Epithelial cell of proximal tubule (primary cell): ENCODE measurements around the gene ZBTB8A. TPM values are rescaled to one million over a fixed set of nuclear protein-coding genes. Genes with fewer than 3 reads are reported as not detected.

Experiments
- DNase-seq: peaks from one replicate; pipeline ENCODE4 v3.0.0-alpha.2; 2011; ENCODE audit warnings: low read depth
- H3K4me3 ChIP-seq: 2 replicates; pipeline ENCODE4 v1.5.1; 2011; ENCODE audit warnings: low read depth, mild to moderate bottlenecking, low read length
- total RNA-seq: library from RNA; depleted of rRNA; stranded (reverse); fragments of >200 nt; gene quantifications from 2 replicates; pipeline ENCODE4 v1.2.3, GENCODE V29; 2015
- TF ChIP-seq, protein P1 (sequence below): conservative IDR thresholded peaks from 2 replicates; pipeline ENCODE4 v1.5.1; 2012; ENCODE audit warnings: low read depth, mild to moderate bottlenecking, low read length

ZBTB8A gene
- total RNA-seq, 1 donor from 2014 or later, result 3.2 TPM

DNA sequence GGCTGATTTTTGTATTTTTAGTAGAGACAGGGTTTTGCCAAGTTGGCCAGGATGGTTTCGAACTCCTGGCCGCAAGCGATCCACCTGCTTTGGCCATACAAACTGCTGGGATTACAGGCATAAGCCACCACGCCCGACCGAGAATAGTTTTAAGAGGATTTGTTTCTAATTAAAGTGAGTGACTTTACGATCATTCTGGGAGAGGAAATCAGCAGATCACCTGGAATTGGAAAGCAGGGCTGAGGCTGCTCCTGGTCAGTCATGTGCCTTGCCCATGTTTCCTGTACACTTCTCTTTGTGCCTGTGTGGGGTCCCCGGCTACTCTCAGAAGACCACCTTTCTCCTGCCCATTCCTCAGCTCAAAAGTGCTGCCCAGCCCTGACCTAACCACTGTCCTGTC lies 40.5 kb upstream of the ZBTB8A start:
- TF ChIP-seq, protein P1, sequence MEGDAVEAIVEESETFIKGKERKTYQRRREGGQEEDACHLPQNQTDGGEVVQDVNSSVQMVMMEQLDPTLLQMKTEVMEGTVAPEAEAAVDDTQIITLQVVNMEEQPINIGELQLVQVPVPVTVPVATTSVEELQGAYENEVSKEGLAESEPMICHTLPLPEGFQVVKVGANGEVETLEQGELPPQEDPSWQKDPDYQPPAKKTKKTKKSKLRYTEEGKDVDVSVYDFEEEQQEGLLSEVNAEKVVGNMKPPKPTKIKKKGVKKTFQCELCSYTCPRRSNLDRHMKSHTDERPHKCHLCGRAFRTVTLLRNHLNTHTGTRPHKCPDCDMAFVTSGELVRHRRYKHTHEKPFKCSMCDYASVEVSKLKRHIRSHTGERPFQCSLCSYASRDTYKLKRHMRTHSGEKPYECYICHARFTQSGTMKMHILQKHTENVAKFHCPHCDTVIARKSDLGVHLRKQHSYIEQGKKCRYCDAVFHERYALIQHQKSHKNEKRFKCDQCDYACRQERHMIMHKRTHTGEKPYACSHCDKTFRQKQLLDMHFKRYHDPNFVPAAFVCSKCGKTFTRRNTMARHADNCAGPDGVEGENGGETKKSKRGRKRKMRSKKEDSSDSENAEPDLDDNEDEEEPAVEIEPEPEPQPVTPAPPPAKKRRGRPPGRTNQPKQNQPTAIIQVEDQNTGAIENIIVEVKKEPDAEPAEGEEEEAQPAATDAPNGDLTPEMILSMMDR, result no peak
- H3K4me3 ChIP-seq, result no peak overlapping the region
- no peak for DNase-seq

DNA sequence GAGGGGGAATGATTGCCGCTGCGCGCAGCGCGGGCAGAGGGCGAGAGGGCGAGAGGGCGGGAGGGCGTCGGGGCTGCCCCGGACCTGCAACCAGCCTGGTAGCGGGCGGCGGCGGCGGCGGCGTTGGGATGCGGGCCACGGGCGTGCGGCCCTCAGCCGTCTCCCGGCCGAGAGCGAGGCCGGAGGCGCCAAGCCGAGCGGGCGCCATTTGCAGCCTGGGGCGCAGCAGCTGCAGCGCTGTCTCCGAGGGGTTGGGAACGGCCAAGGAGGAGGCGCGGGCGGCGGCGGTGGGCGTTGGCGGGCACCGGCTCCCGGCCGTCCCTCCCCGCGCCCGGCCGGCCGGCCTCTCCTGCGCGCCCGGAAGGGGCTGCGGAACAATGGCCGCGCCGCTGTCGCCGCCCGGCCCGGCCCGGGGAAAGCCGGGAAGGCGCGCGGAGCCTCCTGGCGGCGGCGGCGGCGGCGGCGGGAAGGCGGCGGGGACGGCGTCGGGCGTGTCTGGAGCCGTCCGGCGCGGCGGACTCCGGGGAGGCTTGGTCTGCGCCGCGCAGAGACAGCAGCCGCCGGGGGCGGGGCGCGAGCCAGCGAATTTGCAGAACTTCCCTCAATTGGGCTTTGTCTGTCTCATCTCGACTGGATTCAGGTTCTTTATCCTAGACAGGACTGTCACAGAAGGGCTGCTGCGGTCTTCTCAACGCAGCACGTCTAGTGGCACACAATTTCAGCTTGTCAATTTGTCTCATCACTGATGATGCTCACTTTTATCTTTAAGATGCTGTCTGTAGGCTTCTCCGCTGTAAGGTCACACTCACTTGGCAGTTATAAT lies 38.6 kb upstream of the ZBTB8A start:
- TF ChIP-seq, protein P1, result no peak
- no peak for DNase-seq
- H3K4me3 ChIP-seq, result peak overlapping the region; percentile 55

GRCh38 chr1:32501865-32502264 lies 37.4 kb upstream of the ZBTB8A start:
- H3K4me3 ChIP-seq, result no peak overlapping the region
- TF ChIP-seq, protein P1, result no peak
- DNase-seq, result no peak

- H3K4me3 ChIP-seq, result no peak overlapping the region
- no peak for DNase-seq
- TF ChIP-seq, protein P1, result no peak
Measured at GRCh38 chr1:32503153-32503552, 36.1 kb upstream of the ZBTB8A start.

GRCh38 chr1:32507021-32507420 lies 32.2 kb upstream of the ZBTB8A start:
- no peak for DNase-seq
- TF ChIP-seq, protein P1, result no peak

GRCh38 chr1:32508761-32509160 lies 30.5 kb upstream of the ZBTB8A start:
- TF ChIP-seq, protein P1, result no peak
- no peak overlapping the region for H3K4me3 ChIP-seq
- DNase-seq, result no peak

More at GRCh38 chr1:32507021-32507420, 32.2 kb upstream of the ZBTB8A start:
- no peak overlapping the region for H3K4me3 ChIP-seq

DNA sequence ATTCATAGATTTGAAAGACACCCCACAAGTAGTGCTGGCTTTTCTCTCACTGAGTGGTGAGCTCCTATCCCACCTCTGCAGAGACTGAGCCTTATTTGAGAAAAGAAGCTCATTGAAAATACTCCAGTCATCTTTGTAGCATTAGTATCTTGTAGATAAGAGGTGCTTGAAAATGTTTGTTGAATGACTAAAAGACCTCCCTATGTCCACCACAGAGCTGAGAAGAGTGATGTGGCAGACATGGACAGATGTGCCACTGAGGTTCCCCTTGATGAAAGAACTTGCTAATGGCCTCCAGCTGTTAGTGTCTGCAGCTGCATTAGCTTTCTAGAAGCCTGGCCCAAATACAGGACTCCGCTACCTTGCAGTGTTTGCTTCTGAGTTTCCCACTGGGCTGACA lies 29.3 kb upstream of the ZBTB8A start:
- no peak overlapping the region for H3K4me3 ChIP-seq
- DNase-seq, result no peak
- TF ChIP-seq, protein P1, result no peak
